GM19035 (cell line): ENCODE measurements around the gene YBX1.
"Not testable (repeated sequence)": the region's sequence is repeated elsewhere in the genome, so short reads cannot be mapped to it uniquely, and the experiment has no call there.

Experiments used
- ATAC-seq: cut with Tn5 transposase; IDR thresholded peaks from one replicate; pipeline ENCODE4 v1.9.1; 2021; ENCODE audit not compliant: unreplicated experiment

The YBX1 gene

GRCh38 chr1:42747125-42747524, 64.9 kb downstream of the YBX1 start:
- no peak for ATAC-seq

GRCh38 chr1:42748021-42748420, 65.8 kb downstream of the YBX1 start:
- ATAC-seq: no peak

GRCh38 chr1:42748461-42749410, 66.5 kb downstream of the YBX1 start:
- no peak for ATAC-seq

GRCh38 chr1:42750041-42750440, 67.8 kb downstream of the YBX1 start:
- no peak for ATAC-seq

GRCh38 chr1:42751511-42752070, 69.4 kb downstream of the YBX1 start:
- ATAC-seq: not testable (repeated sequence)

- no peak for ATAC-seq
Measured at GRCh38 chr1:42752284-42752683, 70.1 kb downstream of the YBX1 start.

- ATAC-seq: no peak
Measured at GRCh38 chr1:42753070-42753469, 70.9 kb downstream of the YBX1 start.
